ENCODE measurements around the gene CES2.

CES2 gene

GRCh38 chr16:66911801-66912200, 23.5 kb upstream of the CES2 start:
- H3K4me1 ChIP-seq (ENCODE audit: insufficient read depth, low read length): no peaks in the 10 kb centered on the region
- no peak overlapping the region for H3K27ac ChIP-seq (ENCODE audit: low read length)
- H3K27me3 ChIP-seq (ENCODE audit: insufficient read depth, low read length): peaks cover 8% of the 10 kb centered on the region
- H3K4me3 ChIP-seq (ENCODE audit: low read length): no peak overlapping the region
- H3K36me3 ChIP-seq (ENCODE audit: insufficient read depth, low read depth, low read length): no peaks in the 10 kb centered on the region
- H3K9ac ChIP-seq (ENCODE audit: low read depth, low read length): no peak overlapping the region
- H3K9me3 ChIP-seq (ENCODE audit: insufficient read depth, low read depth, low read length): no peaks in the 10 kb centered on the region

GRCh38 chr16:66913081-66913480, 22.2 kb upstream of the CES2 start:
- H3K27me3 ChIP-seq (ENCODE audit: insufficient read depth, low read length): peaks cover 8% of the 10 kb centered on the region
- H3K36me3 ChIP-seq (ENCODE audit: insufficient read depth, low read depth, low read length): no peaks in the 10 kb centered on the region
- no peaks in the 10 kb centered on the region for H3K4me1 ChIP-seq (ENCODE audit: insufficient read depth, low read length)
- H3K9ac ChIP-seq (ENCODE audit: low read depth, low read length): no peak overlapping the region
- H3K27ac ChIP-seq (ENCODE audit: low read length): no peak overlapping the region
- H3K4me3 ChIP-seq (ENCODE audit: low read length): no peak overlapping the region
- no peaks in the 10 kb centered on the region for H3K9me3 ChIP-seq (ENCODE audit: insufficient read depth, low read depth, low read length)

- no peaks in the 10 kb centered on the region for H3K36me3 ChIP-seq (ENCODE audit: insufficient read depth, low read depth, low read length)
- H3K27ac ChIP-seq (ENCODE audit: low read length): no peak overlapping the region
- H3K9ac ChIP-seq (ENCODE audit: low read depth, low read length): no peak overlapping the region
- no peaks in the 10 kb centered on the region for H3K4me1 ChIP-seq (ENCODE audit: insufficient read depth, low read length)
- peaks cover 8% of the 10 kb centered on the region for H3K27me3 ChIP-seq (ENCODE audit: insufficient read depth, low read length)
- no peak overlapping the region for H3K4me3 ChIP-seq (ENCODE audit: low read length)
- H3K9me3 ChIP-seq (ENCODE audit: insufficient read depth, low read depth, low read length): no peaks in the 10 kb centered on the region
These were observed 21.6 kb upstream of the CES2 start for GRCh38 chr16:66913711-66914110.

GRCh38 chr16:66914541-66914940, 20.8 kb upstream of the CES2 start:
- H3K9ac ChIP-seq (ENCODE audit: low read depth, low read length): no peak overlapping the region
- no peak overlapping the region for H3K27ac ChIP-seq (ENCODE audit: low read length)
- no peak overlapping the region for H3K4me3 ChIP-seq (ENCODE audit: low read length)
- no peaks in the 10 kb centered on the region for H3K36me3 ChIP-seq (ENCODE audit: insufficient read depth, low read depth, low read length)
- H3K27me3 ChIP-seq (ENCODE audit: insufficient read depth, low read length): peaks cover 14% of the 10 kb centered on the region
- no peaks in the 10 kb centered on the region for H3K9me3 ChIP-seq (ENCODE audit: insufficient read depth, low read depth, low read length)
- H3K4me1 ChIP-seq (ENCODE audit: insufficient read depth, low read length): no peaks in the 10 kb centered on the region

- Histone ChIP-seq H3K36me3 (ENCODE audit: insufficient read depth, low read depth, low read length) (no peaks in the 10 kb centered on the region), H3K4me3 (ENCODE audit: low read length) (no peak overlapping the region), H3K4me1 (ENCODE audit: insufficient read depth, low read length) (no peaks in the 10 kb centered on the region), H3K9ac (ENCODE audit: low read depth, low read length) (no peak overlapping the region), H3K27ac (ENCODE audit: low read length) (no peak overlapping the region), H3K27me3 (ENCODE audit: insufficient read depth, low read length) (peaks cover 18% of the 10 kb centered on the region), H3K9me3 (ENCODE audit: insufficient read depth, low read depth, low read length) (no peaks in the 10 kb centered on the region)
These were observed 20.3 kb upstream of the CES2 start for GRCh38 chr16:66915041-66915440.

GRCh38 chr16:66916518-66916917, 18.8 kb upstream of the CES2 start:
- H3K9ac ChIP-seq (ENCODE audit: low read depth, low read length): no peak overlapping the region
- H3K4me3 ChIP-seq (ENCODE audit: low read length): no peak overlapping the region
- no peaks in the 10 kb centered on the region for H3K9me3 ChIP-seq (ENCODE audit: insufficient read depth, low read depth, low read length)
- no peaks in the 10 kb centered on the region for H3K36me3 ChIP-seq (ENCODE audit: insufficient read depth, low read depth, low read length)
- H3K4me1 ChIP-seq (ENCODE audit: insufficient read depth, low read length): no peaks in the 10 kb centered on the region
- H3K27me3 ChIP-seq (ENCODE audit: insufficient read depth, low read length): peaks cover 29% of the 10 kb centered on the region
- no peak overlapping the region for H3K27ac ChIP-seq (ENCODE audit: low read length)

GRCh38 chr16:66917741-66918140, 17.6 kb upstream of the CES2 start:
- H3K4me3 ChIP-seq (ENCODE audit: low read length): no peak overlapping the region
- no peaks in the 10 kb centered on the region for H3K4me1 ChIP-seq (ENCODE audit: insufficient read depth, low read length)
- no peak overlapping the region for H3K9ac ChIP-seq (ENCODE audit: low read depth, low read length)
- no peaks in the 10 kb centered on the region for H3K9me3 ChIP-seq (ENCODE audit: insufficient read depth, low read depth, low read length)
- H3K27ac ChIP-seq (ENCODE audit: low read length): no peak overlapping the region
- no peaks in the 10 kb centered on the region for H3K36me3 ChIP-seq (ENCODE audit: insufficient read depth, low read depth, low read length)
- peaks cover 29% of the 10 kb centered on the region for H3K27me3 ChIP-seq (ENCODE audit: insufficient read depth, low read length)

GRCh38 chr16:66918355-66918754, 17.0 kb upstream of the CES2 start:
- H3K27me3 ChIP-seq (ENCODE audit: insufficient read depth, low read length): peaks cover 34% of the 10 kb centered on the region
- no peaks in the 10 kb centered on the region for H3K4me1 ChIP-seq (ENCODE audit: insufficient read depth, low read length)
- no peak overlapping the region for H3K9ac ChIP-seq (ENCODE audit: low read depth, low read length)
- H3K27ac ChIP-seq (ENCODE audit: low read length): no peak overlapping the region
- no peak overlapping the region for H3K4me3 ChIP-seq (ENCODE audit: low read length)
- no peaks in the 10 kb centered on the region for H3K9me3 ChIP-seq (ENCODE audit: insufficient read depth, low read depth, low read length)
- H3K36me3 ChIP-seq (ENCODE audit: insufficient read depth, low read depth, low read length): no peaks in the 10 kb centered on the region

- Histone ChIP-seq H3K9me3 (ENCODE audit: insufficient read depth, low read depth, low read length) (no peaks in the 10 kb centered on the region), H3K4me1 (ENCODE audit: insufficient read depth, low read length) (no peaks in the 10 kb centered on the region), H3K27me3 (ENCODE audit: insufficient read depth, low read length) (peaks cover 41% of the 10 kb centered on the region), H3K4me3 (ENCODE audit: low read length) (no peak within 1 kb of the TSS), H3K9ac (ENCODE audit: low read depth, low read length) (no peak within 1 kb of the TSS), H3K36me3 (ENCODE audit: insufficient read depth, low read depth, low read length) (no peaks in the 10 kb centered on the region), H3K27ac (ENCODE audit: low read length) (no peak within 1 kb of the TSS)
These were observed 16.3 kb upstream of the CES2 start, which contains the start of gene CDH16 for GRCh38 chr16:66918803-66919568. Gene CDH16, minus strand, starts transcription at chr16:66918885. Its CDS starts 820 bp downstream, at chr16:66918065.

GRCh38 chr16:66919569-66920298, 15.6 kb upstream of the CES2 start:
- H3K9ac ChIP-seq (ENCODE audit: low read depth, low read length): no peak overlapping the region
- no peaks in the 10 kb centered on the region for H3K9me3 ChIP-seq (ENCODE audit: insufficient read depth, low read depth, low read length)
- H3K27me3 ChIP-seq (ENCODE audit: insufficient read depth, low read length): peaks cover 48% of the 10 kb centered on the region
- H3K36me3 ChIP-seq (ENCODE audit: insufficient read depth, low read depth, low read length): no peaks in the 10 kb centered on the region
- no peak overlapping the region for H3K27ac ChIP-seq (ENCODE audit: low read length)
- no peak overlapping the region for H3K4me3 ChIP-seq (ENCODE audit: low read length)
- H3K4me1 ChIP-seq (ENCODE audit: insufficient read depth, low read length): no peaks in the 10 kb centered on the region

GRCh38 chr16:66920299-66920590, 15.1 kb upstream of the CES2 start:
- no peaks in the 10 kb centered on the region for H3K9me3 ChIP-seq (ENCODE audit: insufficient read depth, low read depth, low read length)
- no peak overlapping the region for H3K4me3 ChIP-seq (ENCODE audit: low read length)
- H3K4me1 ChIP-seq (ENCODE audit: insufficient read depth, low read length): no peaks in the 10 kb centered on the region
- H3K27ac ChIP-seq (ENCODE audit: low read length): no peak overlapping the region
- H3K36me3 ChIP-seq (ENCODE audit: insufficient read depth, low read depth, low read length): no peaks in the 10 kb centered on the region
- peaks cover 53% of the 10 kb centered on the region for H3K27me3 ChIP-seq (ENCODE audit: insufficient read depth, low read length)
- no peak overlapping the region for H3K9ac ChIP-seq (ENCODE audit: low read depth, low read length)
